Rectal smooth muscle tissue (tissue), 1 donor: ENCODE results near the gene SAPCD1.

Source experiments
- H3K27ac ChIP-seq: one replicate; pipeline ENCODE4 v1.7.0; 2013; ENCODE audit warnings: low read depth, low read length, inconsistent platforms
- H3K27me3 ChIP-seq: one replicate; pipeline ENCODE4 v1.7.0; 2013; ENCODE audit warnings: low read length; ENCODE audit not compliant: control insufficient read depth, insufficient read depth
- H3K36me3 ChIP-seq: one replicate; pipeline ENCODE4 v1.7.0; 2013; ENCODE audit warnings: low read length; ENCODE audit not compliant: control insufficient read depth, insufficient read depth
- H3K4me1 ChIP-seq: one replicate; pipeline ENCODE4 v1.7.0; 2013; ENCODE audit warnings: low read length; ENCODE audit not compliant: control insufficient read depth, insufficient read depth
- H3K4me3 ChIP-seq: one replicate; pipeline ENCODE4 v1.7.0; 2013; ENCODE audit warnings: low read length
- H3K9ac ChIP-seq: one replicate; pipeline ENCODE4 v1.7.0; 2013; ENCODE audit warnings: low read length

The SAPCD1 gene

DNA sequence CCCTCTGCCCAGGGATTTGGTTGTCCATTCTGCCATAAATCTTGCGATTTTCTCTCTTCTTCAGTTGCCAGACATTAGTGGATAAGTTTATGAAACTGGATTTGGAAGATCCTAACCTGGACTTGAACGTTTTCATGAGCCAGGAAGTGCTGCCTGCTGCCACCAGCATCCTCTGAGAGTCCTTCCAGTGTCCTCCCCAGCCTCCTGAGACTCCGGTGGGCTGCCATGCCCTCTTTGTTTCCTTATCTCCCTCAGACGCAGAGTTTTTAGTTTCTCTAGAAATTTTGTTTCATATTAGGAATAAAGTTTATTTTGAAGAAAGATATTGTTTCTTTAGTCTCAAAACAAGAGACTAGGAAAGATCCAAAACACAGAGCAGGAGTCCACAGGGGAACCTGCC lies at the start of gene SAPCD1:
SAPCD1 (plus strand) TSS at position 301 of the 400 bp plus-strand sequence. CDS start 399 bp downstream, outside the sequence.
- Histone ChIP-seq H3K27me3 (no peaks in the 10 kb centered on the region), H3K27ac (no peak within 1 kb of the TSS), H3K36me3 (no peaks in the 10 kb centered on the region), H3K9ac (no peak within 1 kb of the TSS), H3K4me1 (no peaks in the 10 kb centered on the region), H3K4me3 (no peak within 1 kb of the TSS)

DNA sequence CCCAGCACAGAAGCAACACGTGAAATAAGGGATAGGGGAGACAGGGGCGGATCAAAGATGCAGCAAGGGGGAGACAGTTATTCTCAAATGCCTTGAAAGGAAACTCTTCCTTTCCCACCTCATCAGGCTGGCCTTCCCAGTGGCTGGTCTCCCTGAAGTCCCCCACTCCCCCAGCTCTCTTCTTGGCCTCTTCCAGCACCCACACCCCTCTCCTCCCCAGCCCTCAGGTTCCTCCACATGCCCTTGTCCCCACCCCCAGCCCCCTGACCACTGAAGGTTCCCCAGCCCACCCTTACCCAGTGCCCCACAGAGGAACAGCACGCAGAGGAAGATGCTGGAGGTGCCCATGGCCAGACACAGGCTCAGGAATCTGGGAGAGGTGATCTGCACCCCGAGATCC lies 49.0 kb upstream of the SAPCD1 start:
- H3K27ac ChIP-seq, result no peak overlapping the region
- no peak overlapping the region for H3K4me3 ChIP-seq
- H3K36me3 ChIP-seq, result no peaks in the 10 kb centered on the region
- no peaks in the 10 kb centered on the region for H3K4me1 ChIP-seq
- no peaks in the 10 kb centered on the region for H3K27me3 ChIP-seq
- H3K9ac ChIP-seq, result no peak overlapping the region

DNA sequence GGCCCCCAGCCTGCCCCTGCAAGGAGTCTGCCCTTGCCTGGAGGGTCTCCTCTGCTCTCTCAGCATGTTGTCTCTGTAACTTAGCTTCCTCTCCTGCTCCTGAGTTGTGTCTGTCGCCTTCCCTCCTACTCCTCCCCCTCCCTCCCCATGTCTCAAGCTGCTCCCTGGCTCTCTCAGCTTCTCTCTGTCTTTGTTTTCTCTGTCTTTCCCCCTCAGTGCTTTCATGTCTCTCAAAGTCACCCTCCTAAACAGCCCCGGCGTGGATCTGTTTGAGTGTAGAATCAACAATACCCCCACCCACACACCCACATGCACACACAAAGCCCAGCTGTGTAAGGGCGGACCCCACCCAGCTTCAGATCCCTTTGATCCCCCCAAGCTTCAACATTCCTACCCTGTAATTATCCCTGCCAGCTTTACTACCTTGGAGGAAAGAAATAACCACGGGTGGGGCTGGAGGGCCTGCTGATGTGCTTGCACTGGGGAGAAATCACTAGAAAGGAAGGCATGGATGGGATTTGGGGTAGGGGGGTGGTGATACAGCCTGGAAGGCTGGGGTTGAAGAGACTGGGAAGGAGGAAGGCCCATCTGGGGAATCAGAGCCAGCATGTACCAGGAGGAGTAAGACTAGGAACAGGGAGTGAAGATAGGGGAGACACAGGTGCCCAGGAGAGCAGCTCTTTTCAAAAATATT lies 48.3 kb upstream of the SAPCD1 start:
- Histone ChIP-seq H3K4me3 (no peak overlapping the region), H3K4me1 (no peaks in the 10 kb centered on the region)

DNA sequence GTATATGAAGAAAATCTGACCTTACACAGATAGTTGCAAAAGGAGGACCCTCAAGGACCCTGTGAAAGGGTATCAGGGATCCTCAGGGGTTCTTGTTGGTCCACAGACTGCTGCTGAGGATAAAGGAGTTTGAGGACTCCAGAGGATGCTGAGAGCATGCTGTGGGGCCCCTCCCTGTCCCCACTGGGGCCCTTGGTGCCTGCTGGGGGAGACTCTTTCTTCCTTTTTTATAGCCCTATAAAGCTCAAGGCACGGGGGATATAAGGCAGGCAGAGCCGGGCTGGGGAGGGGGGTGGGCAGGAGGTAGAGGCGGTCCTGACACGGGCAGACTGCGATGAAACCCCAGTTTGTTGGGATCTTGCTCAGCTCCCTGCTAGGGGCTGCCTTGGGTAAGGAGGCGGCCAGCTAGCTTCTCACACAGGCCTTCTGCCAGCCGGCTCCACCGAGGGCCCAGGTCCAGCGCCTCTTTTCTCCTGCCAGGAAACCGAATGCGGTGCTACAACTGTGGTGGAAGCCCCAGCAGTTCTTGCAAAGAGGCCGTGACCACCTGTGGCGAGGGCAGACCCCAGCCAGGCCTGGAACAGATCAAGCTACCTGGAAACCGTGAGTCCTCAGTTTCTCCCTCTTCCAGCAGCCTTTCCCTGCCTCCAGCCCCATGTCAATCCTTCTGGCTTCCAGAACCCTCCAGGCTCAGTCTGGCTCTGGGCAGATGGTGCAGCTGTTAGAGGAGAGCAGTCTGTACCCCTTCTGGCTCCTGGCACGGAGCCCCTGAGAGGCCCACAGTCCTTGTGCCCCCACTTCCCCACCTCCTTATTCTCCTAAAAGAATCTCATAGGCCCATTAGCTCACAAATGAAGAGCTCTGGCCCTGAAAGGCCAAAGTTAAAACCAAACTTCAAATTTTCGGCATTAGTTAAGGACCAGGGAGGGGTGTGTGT lies 47.2 kb upstream of the SAPCD1 start, which contains the start of gene LY6G6D:
LY6G6D (plus strand) TSS at position 327 of the 937 bp plus-strand sequence; CDS start at position 335, 8 bp downstream.
- H3K36me3 ChIP-seq, result no peaks in the 10 kb centered on the region
- no peak within 1 kb of the TSS for H3K4me3 ChIP-seq
- peak within 1 kb of the TSS; percentile 75 for H3K27ac ChIP-seq
- no peaks in the 10 kb centered on the region for H3K4me1 ChIP-seq
- no peaks in the 10 kb centered on the region for H3K27me3 ChIP-seq
- no peak within 1 kb of the TSS for H3K9ac ChIP-seq

More for the DNA sequence above, 48.3 kb upstream of the SAPCD1 start:
- Histone ChIP-seq H3K27me3 (no peaks in the 10 kb centered on the region), H3K27ac (no peak overlapping the region), H3K36me3 (no peaks in the 10 kb centered on the region), H3K9ac (no peak overlapping the region)

DNA sequence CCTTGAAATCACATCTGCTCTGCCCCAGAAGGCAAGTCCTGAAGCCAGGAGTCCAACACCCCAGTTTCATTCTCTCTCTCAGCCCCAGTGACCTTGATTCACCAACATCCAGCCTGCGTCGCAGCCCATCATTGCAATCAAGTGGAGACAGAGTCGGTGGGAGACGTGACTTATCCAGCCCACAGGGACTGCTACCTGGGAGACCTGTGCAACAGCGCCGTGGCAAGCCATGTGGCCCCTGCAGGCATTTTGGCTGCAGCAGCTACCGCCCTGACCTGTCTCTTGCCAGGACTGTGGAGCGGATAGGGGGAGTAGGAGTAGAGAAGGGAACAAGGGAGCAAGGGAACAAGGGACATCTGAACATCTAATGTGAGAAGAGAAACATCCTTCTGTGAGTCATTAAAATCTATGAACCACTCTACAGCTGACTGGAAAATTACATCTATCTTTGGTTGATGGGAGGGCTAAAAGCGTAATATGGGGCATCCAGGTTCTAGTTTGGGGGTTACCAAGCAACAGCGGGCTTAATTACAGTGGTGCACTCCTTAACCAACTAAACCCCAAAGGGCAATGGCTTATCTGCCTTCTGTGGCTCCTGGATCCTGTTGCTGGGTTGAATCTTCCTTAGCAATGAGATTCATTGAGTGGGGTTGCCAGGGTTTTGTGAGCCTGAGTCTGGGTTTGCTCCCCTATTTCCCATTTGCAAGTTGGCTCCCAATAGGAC lies 44.8 kb upstream of the SAPCD1 start:
- Histone ChIP-seq H3K36me3 (no peaks in the 10 kb centered on the region), H3K27me3 (no peaks in the 10 kb centered on the region), H3K27ac (no peak overlapping the region), H3K4me1 (no peaks in the 10 kb centered on the region), H3K4me3 (no peak overlapping the region), H3K9ac (no peak overlapping the region)

DNA sequence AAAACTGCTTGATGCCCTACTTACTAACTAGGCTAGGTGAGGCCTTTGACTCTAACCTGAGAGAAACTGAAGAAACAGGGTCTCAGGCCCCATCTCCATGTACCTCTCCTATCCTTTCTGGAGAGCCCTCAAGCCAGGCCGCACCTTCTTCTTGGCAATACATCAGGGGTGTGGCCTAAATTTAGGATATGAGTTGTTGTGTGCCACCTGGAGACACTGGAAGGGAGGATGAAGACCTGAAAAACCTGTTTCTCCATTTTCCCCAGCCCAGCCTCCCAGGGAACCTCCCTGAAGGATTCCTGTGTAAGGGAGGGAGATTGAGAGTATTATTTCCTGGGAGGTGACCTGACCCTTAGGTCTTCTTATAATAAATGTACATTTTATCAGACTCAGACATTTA lies 44.2 kb upstream of the SAPCD1 start:
- Histone ChIP-seq H3K4me3 (no peak overlapping the region), H3K9ac (no peak overlapping the region), H3K27ac (no peak overlapping the region), H3K27me3 (no peaks in the 10 kb centered on the region), H3K36me3 (no peaks in the 10 kb centered on the region), H3K4me1 (no peaks in the 10 kb centered on the region)

DNA sequence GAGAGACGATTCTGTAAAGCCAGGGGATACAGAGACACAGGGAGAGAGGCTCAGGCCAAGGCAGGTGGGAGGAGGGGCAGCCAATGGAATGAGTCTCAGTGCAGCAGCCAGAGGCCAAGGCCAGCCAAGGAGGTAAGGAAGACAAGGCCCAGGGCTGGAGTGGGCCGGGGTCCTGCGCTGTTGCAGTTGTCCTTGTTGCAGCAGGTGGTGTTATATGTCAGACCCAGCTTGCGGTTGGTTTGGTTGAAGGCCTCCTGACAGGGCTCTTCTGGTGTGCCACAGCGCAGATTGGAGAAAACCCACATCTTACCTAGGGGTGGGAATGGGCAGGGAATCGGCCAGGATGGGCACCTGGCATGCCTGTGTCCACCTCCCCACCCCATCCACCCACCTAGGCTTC lies 43.5 kb upstream of the SAPCD1 start:
- H3K27ac ChIP-seq, result no peak overlapping the region
- H3K9ac ChIP-seq, result no peak overlapping the region
- no peaks in the 10 kb centered on the region for H3K36me3 ChIP-seq
- H3K4me1 ChIP-seq, result no peaks in the 10 kb centered on the region
- H3K4me3 ChIP-seq, result no peak overlapping the region
- H3K27me3 ChIP-seq, result no peaks in the 10 kb centered on the region

DNA sequence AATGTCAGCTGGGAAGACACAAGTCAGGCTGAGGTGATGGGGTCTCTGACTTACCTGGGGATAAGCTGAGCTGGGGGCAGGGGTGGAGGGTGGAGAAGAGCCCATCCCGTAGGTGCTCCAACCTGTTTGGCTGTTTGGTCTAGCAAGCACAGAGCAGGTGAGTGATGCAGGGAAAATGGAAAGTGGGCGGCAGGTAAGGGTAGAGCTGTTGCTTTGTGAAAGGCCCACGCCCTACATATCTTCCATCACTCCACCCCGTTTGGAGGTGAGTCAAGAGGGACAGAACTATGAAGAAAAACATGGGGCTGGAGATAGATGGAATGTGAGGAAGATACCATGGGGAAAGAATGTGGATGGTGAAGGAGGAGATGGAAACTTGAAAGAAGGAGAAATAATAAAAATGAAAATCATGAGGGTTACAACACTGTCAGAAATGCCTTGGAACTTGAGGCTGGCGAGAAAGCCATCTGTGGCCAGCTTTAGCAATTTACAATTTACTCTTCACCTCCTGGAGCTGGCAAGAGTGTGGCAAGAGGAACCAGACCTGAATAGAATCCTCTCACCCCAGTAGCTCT lies 42.2 kb upstream of the SAPCD1 start:
- Histone ChIP-seq H3K4me1 (no peaks in the 10 kb centered on the region), H3K4me3 (no peak overlapping the region), H3K27me3 (no peaks in the 10 kb centered on the region), H3K27ac (no peak overlapping the region), H3K9ac (no peak overlapping the region), H3K36me3 (no peaks in the 10 kb centered on the region)

DNA sequence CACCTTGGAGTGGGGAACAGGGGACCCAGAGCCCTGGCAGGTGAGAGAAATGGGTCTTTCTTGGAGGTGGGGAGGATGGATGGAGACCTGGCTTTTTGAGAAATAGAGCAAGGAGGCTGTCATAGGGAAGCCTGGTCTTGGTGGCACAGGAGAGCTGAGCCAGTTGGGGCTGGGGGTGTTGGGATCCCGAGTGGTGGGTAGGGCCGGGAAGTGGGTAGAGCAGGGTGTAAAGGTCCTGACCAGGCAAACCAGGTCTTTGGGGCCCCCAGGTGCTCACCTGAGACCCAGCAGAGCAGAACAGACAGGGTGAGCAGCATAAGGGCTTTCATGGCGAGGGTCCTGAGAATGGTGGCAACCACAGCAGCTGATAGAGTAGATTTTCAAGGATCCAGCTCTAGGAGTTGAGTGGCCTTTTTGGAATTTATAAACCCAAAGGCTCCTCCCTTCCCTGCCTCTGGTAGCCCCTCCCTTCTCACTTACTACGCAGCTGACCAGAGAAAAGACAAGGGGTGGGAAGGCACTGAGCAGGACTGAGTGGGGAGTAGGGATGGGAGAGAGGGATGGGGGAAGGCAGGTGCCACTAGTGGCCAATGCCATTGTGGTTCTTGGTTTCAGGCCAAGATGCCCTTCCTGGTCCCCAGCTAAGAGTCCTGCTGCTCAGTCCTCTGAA lies 41.0 kb upstream of the SAPCD1 start, which contains the start of gene LY6G6C:
LY6G6C (minus strand) TSS at position 396 of the 670 bp plus-strand sequence; CDS start at position 329, 67 bp downstream.
- H3K4me1 ChIP-seq, result no peaks in the 10 kb centered on the region
- H3K27me3 ChIP-seq, result no peaks in the 10 kb centered on the region
- H3K4me3 ChIP-seq, result no peak within 1 kb of the TSS
- peaks cover 10% of the 10 kb centered on the region for H3K36me3 ChIP-seq
- H3K9ac ChIP-seq, result no peak within 1 kb of the TSS
- H3K27ac ChIP-seq, result no peak within 1 kb of the TSS

DNA sequence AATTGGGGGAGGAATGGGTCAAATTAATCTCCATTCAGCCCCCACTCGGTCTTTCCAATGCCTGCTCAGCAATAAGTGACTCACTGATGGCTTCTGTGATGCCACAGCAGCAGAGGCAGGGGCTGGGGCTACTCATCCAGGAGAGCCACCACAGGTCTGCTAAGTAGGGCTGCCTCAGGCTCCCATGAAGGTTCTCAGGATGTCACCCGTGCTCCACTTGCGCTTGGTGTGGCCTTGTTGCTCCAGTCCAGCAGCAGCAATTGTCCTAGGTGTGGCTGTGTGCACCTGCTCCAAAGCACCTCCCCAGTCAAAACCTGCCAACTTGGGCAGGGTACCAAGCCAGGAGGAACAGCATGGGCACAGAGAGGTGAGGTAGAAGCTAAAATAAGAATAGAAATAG lies 40.3 kb upstream of the SAPCD1 start:
- Histone ChIP-seq H3K9ac (no peak overlapping the region), H3K4me3 (no peak overlapping the region), H3K4me1 (no peaks in the 10 kb centered on the region), H3K27ac (no peak overlapping the region), H3K36me3 (peaks cover 16% of the 10 kb centered on the region), H3K27me3 (no peaks in the 10 kb centered on the region)

DNA sequence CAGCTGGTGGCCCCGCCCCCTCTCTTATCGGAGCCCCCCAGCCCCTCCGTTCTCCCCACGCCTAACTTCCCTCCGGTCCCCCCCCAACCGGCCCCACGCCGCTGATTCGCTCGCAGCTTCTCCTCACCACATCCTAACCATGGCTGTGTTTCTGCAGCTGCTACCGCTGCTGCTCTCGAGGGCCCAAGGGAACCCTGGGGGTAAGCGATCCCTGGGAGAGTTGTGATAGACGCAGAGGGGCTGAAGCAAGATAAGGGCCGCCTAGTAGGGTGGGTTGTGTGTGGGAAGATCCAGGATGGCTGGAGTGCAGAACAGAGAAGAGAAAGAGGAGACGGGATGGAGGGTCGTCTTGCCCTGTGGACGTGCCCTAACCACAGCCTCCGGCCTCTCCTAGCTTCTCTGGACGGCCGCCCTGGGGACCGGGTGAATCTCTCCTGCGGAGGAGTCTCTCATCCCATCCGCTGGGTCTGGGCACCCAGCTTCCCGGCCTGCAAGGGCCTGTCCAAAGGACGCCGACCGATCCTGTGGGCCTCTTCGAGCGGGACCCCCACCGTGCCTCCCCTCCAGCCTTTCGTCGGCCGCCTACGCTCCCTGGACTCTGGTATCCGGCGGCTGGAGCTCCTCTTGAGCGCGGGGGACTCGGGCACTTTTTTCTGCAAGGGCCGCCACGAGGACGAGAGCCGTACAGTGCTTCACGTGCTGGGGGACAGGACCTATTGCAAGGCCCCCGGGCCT lies 39.0 kb upstream of the SAPCD1 start, which contains the start of gene MPIG6B:
MPIG6B (plus strand) TSS at position 129 of the 735 bp plus-strand sequence; CDS start at position 140, 11 bp downstream.
- Histone ChIP-seq H3K9ac (no peak within 1 kb of the TSS), H3K4me3 (no peak within 1 kb of the TSS), H3K36me3 (peaks cover 17% of the 10 kb centered on the region), H3K27ac (no peak within 1 kb of the TSS), H3K27me3 (no peaks in the 10 kb centered on the region), H3K4me1 (peaks cover 6% of the 10 kb centered on the region)
